HCT116 (cell line): Measurements from ENCODE around the gene SF3B4. TPM values are rescaled to one million over a fixed set of nuclear protein-coding genes. Genes with fewer than 3 reads are reported as not detected.
A peak's percentile ranks its signal among the peaks of the same experiment; 100 is the strongest.

Source experiments
- ATAC-seq: fragments of 200-7000 bp; cut with Tn5 transposase; 2 replicates; pipeline ENCODE4 v1.9.1; 2020; ENCODE audit warnings: mild to moderate bottlenecking, moderate library complexity
- BruUV-seq: library from RNA; stranded (reverse); fragments of 400-500 nt; replicated peaks from 2 replicates; lab custom pipeline; 2021; lab: Mats Ljungman, UMichigan
- CTCF ChIA-PET: fragments of 300-600 bp; sonication (Branson Sonifier 250); formaldehyde crosslinking; loops from one replicate; lab custom pipeline; 2021; ENCODE audit warnings: antibody characterized with exemption; lab: Charles Lee
- POLR2A ChIA-PET: fragments of 300-600, 350-600 bp; sonication (Branson Sonifier 250); formaldehyde crosslinking; loops from one replicate; lab custom pipeline; 2021; ENCODE audit warnings: antibody characterized with exemption; lab: Charles Lee
- RAD21 ChIA-PET, 2 experiments: fragments of 300-600 bp; sonication (Branson Sonifier 250); formaldehyde crosslinking; loops; one replicate each; lab custom pipeline; 2023; ENCODE audit warnings: low total read pairs in 2 of 2; ENCODE audit not compliant: uncharacterized antibody in 2 of 2, unreplicated experiment in 2 of 2, low non-redundant PET in 1 of 2; lab: Charles Lee
- DNase-seq: peaks from one replicate; pipeline ENCODE4 v3.0.0-alpha.2; 2010; ENCODE audit warnings: low read depth, low spot score
- H2AFZ ChIP-seq: fragments of 200-600 bp; shearing (Covaris generic), sonication (generic); 2 replicates; pipeline ENCODE4 v1.6.1; 2017; ENCODE audit warnings: low read depth, mixed run types, mixed read lengths, antibody characterized with exemption, low read length; ENCODE audit not compliant: poor library complexity, severe bottlenecking
- H3K27ac ChIP-seq: 2 replicates; pipeline ENCODE4 v1.5.1; 2012; ENCODE audit warnings: low read depth, low read length
- H3K27me3 ChIP-seq: fragments of 200-600 bp; sonication (generic); 2 replicates; pipeline ENCODE4 v1.6.1; 2016; ENCODE audit warnings: mixed run types, low read length, mixed read lengths; ENCODE audit not compliant: insufficient read depth
- H3K36me3 ChIP-seq, 2 experiments: fragments of 200-500 bp in 1 of 2; fragments of 200-600 bp in 1 of 2; sonication (Bioruptor generic) in 1 of 2; sonication (generic) in 1 of 2; 2 replicates each; pipeline versions ENCODE4 v1.5.1 to v1.6.1; 2014 to 2016; ENCODE audit warnings: low read length in 2 of 2, inconsistent platforms in 1 of 2, mixed read lengths in 1 of 2, mixed run types in 1 of 2; ENCODE audit not compliant: insufficient read depth in 2 of 2, control insufficient read depth in 1 of 2
- H3K4me1 ChIP-seq, 2 experiments: fragments of 200-600 bp in 1 of 2; sonication (generic) in 1 of 2; 2 replicates each; pipeline versions ENCODE4 v1.5.1 to v1.6.1; 2012 to 2017; ENCODE audit warnings: low read length in 2 of 2, inconsistent platforms in 1 of 2, mild to moderate bottlenecking in 1 of 2, mixed read lengths in 1 of 2, mixed run types in 1 of 2, moderate library complexity in 1 of 2; ENCODE audit not compliant: insufficient read depth in 2 of 2, control insufficient read depth in 1 of 2
- H3K4me2 ChIP-seq: fragments of 200-600 bp; sonication (generic); 2 replicates; pipeline ENCODE4 v1.6.1; 2017; ENCODE audit warnings: mixed run types, low read length, mixed read lengths
- H3K4me3 ChIP-seq, 2 experiments: fragments of 200-600 bp in 1 of 2; sonication (generic) in 1 of 2; replicated peaks in 1 of 2; 2 replicates each; pipeline ENCODE4 v1.5.1; 2011 to 2016; ENCODE audit warnings: low read length in 2 of 2, control low read depth in 1 of 2, low read depth in 1 of 2, mild to moderate bottlenecking in 1 of 2, mixed read lengths in 1 of 2, mixed run types in 1 of 2
- H3K79me2 ChIP-seq: fragments of 200-600 bp; sonication (generic); 2 replicates; pipeline ENCODE4 v1.6.1; 2017; ENCODE audit warnings: mild to moderate bottlenecking, mixed run types, low read length, moderate library complexity, mixed read lengths; ENCODE audit not compliant: insufficient read depth
- H3K9ac ChIP-seq: fragments of 200-600 bp; sonication (generic); 2 replicates; pipeline ENCODE4 v1.6.1; 2016; ENCODE audit warnings: low read length, mixed read lengths
- H3K9me2 ChIP-seq: fragments of 200-600 bp; sonication (generic), shearing (Covaris generic); 2 replicates; pipeline ENCODE4 v1.6.1; 2017; ENCODE audit warnings: mixed run types, mild to moderate bottlenecking, moderate library complexity; ENCODE audit not compliant: insufficient read depth
- H3K9me3 ChIP-seq, 2 experiments: fragments of 200-500 bp in 1 of 2; fragments of 200-600 bp in 1 of 2; sonication (Bioruptor generic) in 1 of 2; sonication (generic) in 1 of 2; 2 replicates each; pipeline ENCODE4 v1.6.1; 2014 to 2017; ENCODE audit warnings: low read length in 2 of 2, mixed read lengths in 2 of 2, inconsistent platforms in 1 of 2, low read depth in 1 of 2, mild to moderate bottlenecking in 1 of 2, mixed run types in 1 of 2, moderate library complexity in 1 of 2; ENCODE audit not compliant: control insufficient read depth in 1 of 2, insufficient read depth in 1 of 2
- H4K20me1 ChIP-seq: fragments of 200-600 bp; sonication (generic), shearing (Covaris generic); 2 replicates; pipeline ENCODE4 v1.6.1; 2017; ENCODE audit warnings: mixed run types, mild to moderate bottlenecking, moderate library complexity; ENCODE audit not compliant: insufficient read depth
- CBX3 ChIP-seq: IDR thresholded peaks from 2 replicates; pipeline ENCODE4 v1.6.1; 2012; ENCODE audit warnings: low read depth
- CTCF ChIP-seq, 3 experiments: fragments of 200-600 bp in 1 of 3; sonication (generic) in 1 of 3; IDR thresholded peaks in 2 of 3; conservative IDR thresholded peaks in 1 of 3; 2 replicates each; pipeline ENCODE4 v1.5.1; 2012 to 2017; ENCODE audit warnings: low read depth in 2 of 3, low read length in 2 of 3, antibody characterized with exemption in 1 of 3, borderline replicate concordance in 1 of 3, control low read depth in 1 of 3, mild to moderate bottlenecking in 1 of 3, mixed read lengths in 1 of 3, mixed run types in 1 of 3, moderate library complexity in 1 of 3; ENCODE audit not compliant: insufficient read depth in 1 of 3
- EZH2 ChIP-seq: fragments of 200-600 bp; sonication (generic); IDR thresholded peaks from 2 replicates; pipeline ENCODE4 v1.6.1; 2017; ENCODE audit warnings: antibody characterized with exemption, mixed run types
- EZH2phosphoT487 ChIP-seq: fragments of 200-600 bp; IDR thresholded peaks from 2 replicates; pipeline ENCODE4 v1.6.1; 2018; ENCODE audit warnings: antibody characterized with exemption, borderline replicate concordance
- FOSL1 ChIP-seq: IDR thresholded peaks from 2 replicates; pipeline ENCODE4 v1.6.1; 2012; ENCODE audit warnings: low read depth
- JUND ChIP-seq: IDR thresholded peaks from 2 replicates; pipeline ENCODE4 v1.6.1; 2012
- SRF ChIP-seq: IDR thresholded peaks from 2 replicates; pipeline ENCODE4 v1.6.1; 2012; ENCODE audit warnings: low read depth
- TCF7L2 ChIP-seq: IDR thresholded peaks from 2 replicates; pipeline ENCODE4 v1.7.0; 2011; ENCODE audit warnings: borderline replicate concordance, inconsistent platforms; ENCODE audit not compliant: insufficient read depth, insufficient read length; ENCODE audit errors: extremely low read depth
- ZFX ChIP-seq: fragments of 450-650 bp; IDR thresholded peaks from 2 replicates; pipeline ENCODE4 v1.6.1; 2017
- intact Hi-C: fragments of 100-400 bp; cut with micrococcal nuclease; formaldehyde crosslinking; loops from 2 replicates; pipeline ENCODE4 v1.10.0; 2022
- total RNA-seq: library from RNA; stranded (reverse); gene quantifications from one replicate; pipeline ENCODE4 v1.2.1, GENCODE V29; 2021; ENCODE audit not compliant: unreplicated experiment

The SF3B4 gene
- total RNA-seq, 1 experiment from 2014 or later = 88.5 TPM

- RAD21 ChIA-PET = no interaction called here
- peak overlapping the region; percentile 92; the same call in 1 of the 2 replicates for H3K4me2 ChIP-seq
- intact Hi-C loops = no loop called here
- H3K36me3 ChIP-seq = peaks cover 36 to 45% of the 10 kb centered on the region in 2 experiments; a peak in 3 of 4 replicates
- TF ChIP-seq JUND (no peak), FOSL1 (no peak), SRF (no peak), EZH2 (no peak), CTCF (IDR thresholded peaks at IDR 0.05 in 2 of 3, conservative IDR thresholded peaks at IDR 0.05 in 1 of 3; ENCODE audit: borderline replicate concordance in 1 of 3, insufficient read depth in 1 of 3, low read depth in 2 of 3, low read length in 2 of 3) (no peak), EZH2phosphoT487 (no peak), ZFX (no peak), CBX3 (no peak), TCF7L2 (no peak)
- no peaks in the 10 kb centered on the region for H3K9me3 ChIP-seq
- H3K4me1 ChIP-seq = peaks cover 9 to 18% of the 10 kb centered on the region in 2 experiments; a peak in 3 of 4 replicates
- H2AFZ ChIP-seq = no peak overlapping the region
- no peaks in the 10 kb centered on the region for H3K27me3 ChIP-seq
- peaks cover 44% of the 10 kb centered on the region for H3K79me2 ChIP-seq
- CTCF ChIA-PET = no interaction called here
- H3K9ac ChIP-seq = no peak overlapping the region
- no peak for DNase-seq
- peak overlapping the region in 1 of 2 experiments; percentile 99; a peak in 1 of 4 replicates for H3K4me3 ChIP-seq
- no peak for ATAC-seq
- BruUV-seq = no TSS peak
- no peaks in the 10 kb centered on the region for H3K9me2 ChIP-seq
- H3K27ac ChIP-seq = no peak overlapping the region
- peaks cover 5% of the 10 kb centered on the region; the same call in 1 of the 2 replicates for H4K20me1 ChIP-seq
- POLR2A ChIA-PET = no interaction called here
Observed at GRCh38 chr1:149925751-149926150, 1.9 kb downstream of the SF3B4 start.
